GM12891 (cell line): ENCODE data around the gene PSMG3.

Experiments
- PAX5 ChIP-seq: IDR thresholded peaks from 2 replicates; pipeline ENCODE4 v1.6.1; 2011; ENCODE audit warnings: low read length, moderate library complexity, mild to moderate bottlenecking; ENCODE audit not compliant: insufficient read depth, severe bottlenecking
- POLR2A ChIP-seq: IDR thresholded peaks from 2 replicates; pipeline ENCODE4 v1.6.1; 2011; ENCODE audit warnings: low read depth, low read length, control low read depth
- POLR2AphosphoS5 ChIP-seq: IDR thresholded peaks from 2 replicates; pipeline ENCODE4 v1.6.1; 2011; ENCODE audit warnings: low read depth, low read length, control low read depth
- POU2F2 ChIP-seq: IDR thresholded peaks from 2 replicates; pipeline ENCODE4 v1.6.1; 2011; ENCODE audit warnings: low read depth, mild to moderate bottlenecking, control low read depth, low read length, moderate library complexity
- SPI1 ChIP-seq: IDR thresholded peaks from 2 replicates; pipeline ENCODE4 v1.6.1; 2011; ENCODE audit warnings: low read depth, low read length, control low read depth
- TAF1 ChIP-seq: IDR thresholded peaks from 2 replicates; pipeline ENCODE4 v1.6.1; 2011; ENCODE audit warnings: low read depth, low read length, control low read depth

GRCh38 chr7:1588978-1589377 lies 19.1 kb upstream of the PSMG3 start:
- no peak for TF ChIP-seq SPI1
- TF ChIP-seq POLR2AphosphoS5 = no peak
- TF ChIP-seq POLR2A = no peak
- no peak for TF ChIP-seq TAF1
- no peak for TF ChIP-seq POU2F2
- TF ChIP-seq PAX5 = no peak
